SU-DHL-6 (cell line): ENCODE results near the gene TMC3.
A peak's percentile ranks its signal among the peaks of the same experiment; 100 is the strongest.

ENCODE experiments used
- H2AFZ ChIP-seq: fragments of 200-600 bp; sonication (generic); 2 replicates; pipeline ENCODE4 v1.6.1; 2014; ENCODE audit warnings: low read depth, mild to moderate bottlenecking, moderate library complexity, mixed read lengths, antibody characterized with exemption, low read length; ENCODE audit not compliant: severe bottlenecking
- H3F3A ChIP-seq: fragments of 200-600 bp; shearing (Covaris generic); 2 replicates; pipeline ENCODE4 v1.6.0; 2016; ENCODE audit warnings: antibody characterized with exemption, mild to moderate bottlenecking; ENCODE audit not compliant: insufficient read depth
- H3K27ac ChIP-seq: fragments of 200-600 bp; sonication (generic); 2 replicates; pipeline ENCODE4 v1.5.1; 2016; ENCODE audit warnings: low read depth, mild to moderate bottlenecking, low read length, moderate library complexity, mixed read lengths
- H3K27me3 ChIP-seq: fragments of 200-600 bp; sonication (generic), shearing (Covaris generic); 2 replicates; pipeline ENCODE4 v1.6.0; 2014; ENCODE audit warnings: mild to moderate bottlenecking, low read length
- H3K36me3 ChIP-seq: fragments of 200-600 bp; sonication (generic); 2 replicates; pipeline ENCODE4 v1.6.1; 2014; ENCODE audit warnings: mild to moderate bottlenecking, low read length, mixed read lengths
- H3K4me2 ChIP-seq: fragments of 300-600, 200-600 bp; shearing (Covaris generic), sonication (generic); 2 replicates; pipeline ENCODE4 v1.6.0; 2014; ENCODE audit warnings: low read length, low read depth, mild to moderate bottlenecking; ENCODE audit not compliant: poor library complexity, severe bottlenecking
- H3K4me3 ChIP-seq: fragments of 200-600 bp; sonication (generic); 2 replicates; pipeline ENCODE4 v1.5.1; 2014; ENCODE audit warnings: antibody characterized with exemption, low read length, mild to moderate bottlenecking, mixed read lengths; ENCODE audit not compliant: insufficient read depth, poor library complexity, severe bottlenecking
- H3K79me2 ChIP-seq: fragments of 200-600 bp; sonication (generic); 2 replicates; pipeline ENCODE4 v1.6.1; 2014; ENCODE audit warnings: mild to moderate bottlenecking, low read length, moderate library complexity; ENCODE audit not compliant: insufficient read depth
- H3K9ac ChIP-seq: fragments of 200-600 bp; sonication (generic); 2 replicates; pipeline ENCODE4 v1.7.0; 2014; ENCODE audit warnings: mild to moderate bottlenecking, low read length
- H3K9me2 ChIP-seq: fragments of 200-600 bp; sonication (generic); replicated peaks from 2 replicates; pipeline ENCODE4 v1.6.1; 2014; ENCODE audit warnings: low read length; ENCODE audit not compliant: insufficient read depth
- H3K9me3 ChIP-seq: fragments of 200-600 bp; sonication (generic); 2 replicates; pipeline ENCODE4 v1.6.1; 2014; ENCODE audit warnings: low read length, mixed read lengths; ENCODE audit not compliant: insufficient read depth
- H4K20me1 ChIP-seq: fragments of 200-600 bp; sonication (generic); 2 replicates; pipeline ENCODE4 v1.6.1; 2014; ENCODE audit warnings: low read depth, mild to moderate bottlenecking, antibody characterized with exemption, low read length, moderate library complexity, mixed read lengths
- EZH2phosphoT487 ChIP-seq: fragments of 200-600 bp; sonication (generic), shearing (Covaris generic); conservative IDR thresholded peaks from 2 replicates; pipeline ENCODE4 v1.6.1; 2018; ENCODE audit warnings: mild to moderate bottlenecking, antibody characterized with exemption, low read length, moderate library complexity, mixed read lengths
- TF ChIP-seq, protein P1 (sequence below): fragments of 200-600 bp; sonication (generic); IDR thresholded peaks from one replicate; pipeline ENCODE4 v1.5.1; 2017; ENCODE audit warnings: antibody characterized with exemption, mild to moderate bottlenecking, low read length, moderate library complexity; ENCODE audit not compliant: insufficient read depth, poor library complexity, severe bottlenecking

The TMC3 gene

DNA sequence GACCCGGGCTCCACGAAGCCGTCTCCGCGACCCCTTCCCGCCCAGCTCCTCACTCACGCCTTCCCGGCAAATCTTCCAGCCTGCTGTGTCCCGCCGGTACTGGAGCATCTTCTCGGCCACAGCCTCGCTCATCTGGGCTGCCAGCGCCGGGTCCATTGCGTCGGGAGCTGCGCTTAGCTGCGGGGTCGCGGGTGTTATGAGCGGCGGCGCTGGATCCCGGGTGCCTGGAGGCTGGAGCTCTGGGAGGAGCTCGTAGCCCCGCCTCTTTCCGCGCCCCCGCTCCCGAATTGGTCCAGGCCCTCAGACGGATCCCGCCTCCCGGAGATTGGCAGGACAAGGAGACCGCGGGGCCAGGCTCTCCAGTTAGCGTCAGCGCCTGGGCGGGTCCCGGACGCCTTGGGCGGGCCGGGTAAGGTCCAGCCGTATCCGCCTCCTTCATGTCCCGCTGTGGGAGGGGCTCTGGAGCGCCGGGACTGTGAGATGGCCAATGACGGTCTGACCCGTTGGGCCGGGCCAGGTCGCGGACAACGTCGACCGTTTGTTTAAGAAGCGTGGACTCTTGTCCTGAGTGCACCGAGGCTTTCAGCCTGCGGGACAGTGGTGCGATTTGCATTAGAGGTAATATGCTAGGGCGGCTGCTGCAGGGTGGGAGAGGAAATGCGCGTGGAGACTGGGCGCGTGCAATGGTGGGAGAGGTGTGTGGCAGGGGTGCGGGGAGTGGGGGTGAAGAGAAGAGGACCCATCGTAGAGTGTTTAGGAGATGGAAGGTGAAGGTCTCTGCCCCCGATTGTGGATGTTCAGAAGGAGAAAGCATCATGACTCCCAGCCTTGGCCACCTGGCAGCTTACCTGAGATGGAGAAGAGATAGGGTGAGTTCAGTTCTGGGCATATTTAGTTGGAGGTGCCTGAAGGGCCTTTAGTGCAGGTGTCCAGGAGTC, 49.8 kb downstream of the TMC3 start, which contains the start of gene STARD5:
STARD5 (minus strand) TSS at position 198 of the 938 bp plus-strand sequence; CDS start at position 156, 42 bp downstream.
- no peaks in the 10 kb centered on the region for H3K9me3 ChIP-seq
- TF ChIP-seq, protein P1, sequence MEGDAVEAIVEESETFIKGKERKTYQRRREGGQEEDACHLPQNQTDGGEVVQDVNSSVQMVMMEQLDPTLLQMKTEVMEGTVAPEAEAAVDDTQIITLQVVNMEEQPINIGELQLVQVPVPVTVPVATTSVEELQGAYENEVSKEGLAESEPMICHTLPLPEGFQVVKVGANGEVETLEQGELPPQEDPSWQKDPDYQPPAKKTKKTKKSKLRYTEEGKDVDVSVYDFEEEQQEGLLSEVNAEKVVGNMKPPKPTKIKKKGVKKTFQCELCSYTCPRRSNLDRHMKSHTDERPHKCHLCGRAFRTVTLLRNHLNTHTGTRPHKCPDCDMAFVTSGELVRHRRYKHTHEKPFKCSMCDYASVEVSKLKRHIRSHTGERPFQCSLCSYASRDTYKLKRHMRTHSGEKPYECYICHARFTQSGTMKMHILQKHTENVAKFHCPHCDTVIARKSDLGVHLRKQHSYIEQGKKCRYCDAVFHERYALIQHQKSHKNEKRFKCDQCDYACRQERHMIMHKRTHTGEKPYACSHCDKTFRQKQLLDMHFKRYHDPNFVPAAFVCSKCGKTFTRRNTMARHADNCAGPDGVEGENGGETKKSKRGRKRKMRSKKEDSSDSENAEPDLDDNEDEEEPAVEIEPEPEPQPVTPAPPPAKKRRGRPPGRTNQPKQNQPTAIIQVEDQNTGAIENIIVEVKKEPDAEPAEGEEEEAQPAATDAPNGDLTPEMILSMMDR = no peak
- TF ChIP-seq EZH2phosphoT487 = no peak
- no peaks in the 10 kb centered on the region for H3K27me3 ChIP-seq
- no peaks in the 10 kb centered on the region for H4K20me1 ChIP-seq
- no peaks in the 10 kb centered on the region for H3K36me3 ChIP-seq
- H2AFZ ChIP-seq = peak within 1 kb of the TSS; percentile 97
- no peaks in the 10 kb centered on the region for H3K79me2 ChIP-seq
- peak within 1 kb of the TSS; percentile 78 for H3K4me3 ChIP-seq
- no peak within 1 kb of the TSS for H3K27ac ChIP-seq
- H3F3A ChIP-seq = no peaks in the 10 kb centered on the region
- H3K9me2 ChIP-seq = no peaks in the 10 kb centered on the region
- H3K9ac ChIP-seq = peak within 1 kb of the TSS; percentile 67
- peak within 1 kb of the TSS; percentile 88 for H3K4me2 ChIP-seq

DNA sequence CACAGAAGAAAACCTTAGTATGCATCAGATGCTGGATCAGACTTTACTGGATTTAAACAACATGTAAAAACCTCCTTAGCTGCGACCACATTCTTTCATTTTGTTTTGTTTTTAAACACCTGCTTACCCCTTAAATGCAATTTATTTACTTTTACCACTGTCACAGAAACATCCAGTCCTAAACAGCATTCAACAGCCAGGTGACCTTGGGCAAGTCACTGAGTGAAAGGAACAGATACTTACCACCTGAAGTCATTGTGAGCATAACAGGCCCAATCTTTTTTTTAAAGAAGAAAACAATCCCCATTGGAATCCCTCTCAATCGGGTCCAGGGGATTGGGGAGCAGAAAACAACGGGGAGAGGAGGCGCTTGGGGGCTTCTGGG, 50.5 kb downstream of the TMC3 start:
- Histone ChIP-seq H3K9me2 (no peaks in the 10 kb centered on the region), H3K27ac (no peak overlapping the region), H3K4me3 (peak overlapping the region; percentile 78), H2AFZ (peak overlapping the region; percentile 97), H3K9ac (peak overlapping the region; percentile 67), H4K20me1 (no peaks in the 10 kb centered on the region), H3K36me3 (no peaks in the 10 kb centered on the region), H3K27me3 (no peaks in the 10 kb centered on the region), H3K79me2 (no peaks in the 10 kb centered on the region), H3F3A (no peaks in the 10 kb centered on the region), H3K9me3 (no peaks in the 10 kb centered on the region), H3K4me2 (peak overlapping the region; percentile 88)
- TF ChIP-seq, protein P1 = no peak
- no peak for TF ChIP-seq EZH2phosphoT487

DNA sequence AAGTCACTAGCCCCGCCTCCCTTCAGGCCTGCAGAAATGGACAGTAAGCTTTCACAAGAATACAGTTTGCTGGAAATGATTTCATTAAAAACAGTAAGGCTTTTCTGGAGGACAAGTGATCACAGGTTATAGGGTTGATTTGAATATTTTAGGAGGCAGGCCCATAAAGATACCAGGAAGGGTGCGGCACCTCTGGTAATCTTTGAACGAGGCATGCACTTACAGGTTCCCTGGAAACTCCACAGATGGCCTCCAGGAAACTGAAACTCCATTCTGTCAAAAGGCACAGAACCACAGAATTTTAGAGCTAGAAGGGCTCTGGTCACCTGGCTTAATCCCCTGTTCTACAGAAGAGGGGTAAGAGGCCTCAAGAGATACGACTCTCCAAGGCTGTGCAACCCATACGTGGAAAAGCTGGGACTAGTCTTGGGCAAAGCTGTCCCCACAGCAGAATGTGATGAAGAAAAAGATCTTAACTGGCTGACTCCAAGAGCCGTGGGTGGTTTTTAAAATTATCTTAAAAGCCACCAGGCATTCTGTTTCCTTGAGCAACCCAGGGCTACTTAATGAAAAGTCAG, 51.2 kb downstream of the TMC3 start:
- no peaks in the 10 kb centered on the region for H3F3A ChIP-seq
- no peaks in the 10 kb centered on the region for H3K9me2 ChIP-seq
- TF ChIP-seq, protein P1 = no peak
- TF ChIP-seq EZH2phosphoT487 = no peak
- H2AFZ ChIP-seq = no peak overlapping the region
- H3K27me3 ChIP-seq = no peaks in the 10 kb centered on the region
- H4K20me1 ChIP-seq = no peaks in the 10 kb centered on the region
- no peak overlapping the region for H3K27ac ChIP-seq
- H3K9me3 ChIP-seq = no peaks in the 10 kb centered on the region
- H3K4me3 ChIP-seq = no peak overlapping the region
- H3K4me2 ChIP-seq = peak overlapping the region; percentile 88
- H3K79me2 ChIP-seq = no peaks in the 10 kb centered on the region
- no peak overlapping the region for H3K9ac ChIP-seq
- H3K36me3 ChIP-seq = no peaks in the 10 kb centered on the region
